ENCODE results near the gene IL6ST. TPM values are rescaled to one million over a fixed set of nuclear protein-coding genes. Genes with fewer than 3 reads are reported as not detected.

The IL6ST gene
- total RNA-seq, 2 experiments from 2014 or later, result 61.0 to 64.1 TPM

DNA sequence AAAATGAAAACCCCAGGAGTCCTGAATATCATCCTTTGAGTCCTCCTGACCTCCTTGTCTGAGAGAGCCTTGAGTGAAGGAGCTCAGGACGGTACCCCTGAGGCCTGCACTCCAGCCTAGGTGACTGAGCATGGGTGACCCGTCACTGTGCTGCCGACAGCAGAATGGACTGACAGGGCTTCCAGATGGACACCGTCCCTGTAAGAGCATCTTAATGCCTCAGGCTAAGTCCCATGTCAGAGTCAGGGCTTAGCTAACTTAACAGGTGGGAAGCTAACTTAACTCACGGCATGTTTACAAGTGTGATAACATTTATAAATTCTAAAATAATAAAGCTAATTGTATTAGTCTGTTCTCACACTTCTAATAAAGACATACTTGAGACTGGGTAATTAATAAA is 68.3 kb downstream of the IL6ST start:
- ChIA-PET CTCF (interaction anchor here (1.2 kb wide), 1 partner anchor 9 kb away, joined by 5 read pairs; no protein-coding TSS in a partner anchor), POLR2A (interaction anchor here (0.8 kb wide), 1 partner anchor 100 kb away, joined by 4 read pairs; no protein-coding TSS in a partner anchor)
- no peak overlapping the region for H3K27ac Mint-ChIP-seq
- no peaks in the 10 kb centered on the region for H3K9me3 Mint-ChIP-seq
- intact Hi-C loops (cut with micrococcal nuclease), result loop anchor here (10.0 kb wide), 1 partner anchor 752 kb away; the partner anchor contains the start of gene CDC20B
- peaks cover 12% of the 10 kb centered on the region for H3K4me1 Mint-ChIP-seq (ENCODE audit: low read depth)
- no peaks in the 10 kb centered on the region for H3K27me3 Mint-ChIP-seq
- no peaks in the 10 kb centered on the region for H3K36me3 Mint-ChIP-seq
- DNase-seq, result no peak
- H3K4me3 Mint-ChIP-seq, result no peak overlapping the region

GRCh38 chr5:55925712-55926111 is 69.1 kb downstream of the IL6ST start:
- no peak overlapping the region for H3K4me3 Mint-ChIP-seq
- no peak for DNase-seq
- POLR2A ChIA-PET, result no interaction called here
- no peaks in the 10 kb centered on the region for H3K9me3 Mint-ChIP-seq
- CTCF ChIA-PET, result interaction anchor here (1.2 kb wide), 1 partner anchor 10 kb away, joined by 5 read pairs; no protein-coding TSS in a partner anchor
- no peaks in the 10 kb centered on the region for H3K27me3 Mint-ChIP-seq
- no peak overlapping the region for H3K27ac Mint-ChIP-seq
- H3K36me3 Mint-ChIP-seq, result no peaks in the 10 kb centered on the region
- peaks cover 12% of the 10 kb centered on the region for H3K4me1 Mint-ChIP-seq (ENCODE audit: low read depth)
- intact Hi-C loops (cut with micrococcal nuclease), result loop anchor here (10.0 kb wide), 1 partner anchor 751 kb away; the partner anchor contains the start of gene CDC20B

DNA sequence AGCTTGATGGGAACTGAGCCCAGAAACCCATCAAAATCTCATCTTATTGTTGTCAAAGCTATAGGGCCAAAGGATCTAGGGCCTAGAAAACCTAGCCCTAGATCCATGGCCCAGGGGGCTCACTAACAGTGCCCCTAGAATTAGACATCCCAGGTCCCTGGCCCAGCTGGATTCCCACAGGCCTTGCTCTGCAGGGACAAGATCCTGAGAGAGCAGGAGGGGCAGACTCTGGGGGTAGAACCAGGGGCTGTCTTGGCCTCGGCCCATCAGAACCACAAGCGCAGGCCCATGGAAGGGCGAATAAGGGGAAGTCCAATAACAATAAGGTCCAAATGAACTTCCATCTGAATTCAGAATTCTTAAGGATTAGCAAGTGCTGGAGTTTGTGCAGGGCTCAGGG is 69.6 kb downstream of the IL6ST start:
- DNase-seq, result no peak
- H3K4me1 Mint-ChIP-seq (ENCODE audit: low read depth), result peaks cover 12% of the 10 kb centered on the region
- H3K9me3 Mint-ChIP-seq, result no peaks in the 10 kb centered on the region
- H3K27me3 Mint-ChIP-seq, result no peaks in the 10 kb centered on the region
- intact Hi-C loops (cut with micrococcal nuclease), result loop anchor here (10.0 kb wide), 1 partner anchor 750 kb away; the partner anchor contains the start of gene CDC20B
- ChIA-PET POLR2A (no interaction called here), CTCF (interaction anchor here (3.1 kb wide), 1 partner anchor 12 kb away, joined by 23 read pairs; no protein-coding TSS in a partner anchor)
- H3K36me3 Mint-ChIP-seq, result no peaks in the 10 kb centered on the region
- H3K27ac Mint-ChIP-seq, result no peak overlapping the region
- H3K4me3 Mint-ChIP-seq, result no peak overlapping the region

- no peak for DNase-seq
- ChIA-PET POLR2A (no interaction called here), CTCF (interaction anchor here (2.0 to 3.1 kb wide), 2 partner anchors 12 to 275 kb away, joined by 7 to 23 read pairs; no protein-coding TSS in a partner anchor)
- H3K27ac Mint-ChIP-seq, result no peak overlapping the region
- H3K4me1 Mint-ChIP-seq (ENCODE audit: low read depth), result peaks cover 16% of the 10 kb centered on the region
- H3K4me3 Mint-ChIP-seq, result no peak overlapping the region
- no peaks in the 10 kb centered on the region for H3K36me3 Mint-ChIP-seq
- no peaks in the 10 kb centered on the region for H3K27me3 Mint-ChIP-seq
- no peaks in the 10 kb centered on the region for H3K9me3 Mint-ChIP-seq
- intact Hi-C loops (cut with micrococcal nuclease), result loop anchor here (5.0 to 10.0 kb wide), 2 partner anchors 212 to 750 kb away; partner anchors contain the start of genes CDC20B and SLC38A9
These were observed 70.0 kb downstream of the IL6ST start for GRCh38 chr5:55924744-55925143.

DNA sequence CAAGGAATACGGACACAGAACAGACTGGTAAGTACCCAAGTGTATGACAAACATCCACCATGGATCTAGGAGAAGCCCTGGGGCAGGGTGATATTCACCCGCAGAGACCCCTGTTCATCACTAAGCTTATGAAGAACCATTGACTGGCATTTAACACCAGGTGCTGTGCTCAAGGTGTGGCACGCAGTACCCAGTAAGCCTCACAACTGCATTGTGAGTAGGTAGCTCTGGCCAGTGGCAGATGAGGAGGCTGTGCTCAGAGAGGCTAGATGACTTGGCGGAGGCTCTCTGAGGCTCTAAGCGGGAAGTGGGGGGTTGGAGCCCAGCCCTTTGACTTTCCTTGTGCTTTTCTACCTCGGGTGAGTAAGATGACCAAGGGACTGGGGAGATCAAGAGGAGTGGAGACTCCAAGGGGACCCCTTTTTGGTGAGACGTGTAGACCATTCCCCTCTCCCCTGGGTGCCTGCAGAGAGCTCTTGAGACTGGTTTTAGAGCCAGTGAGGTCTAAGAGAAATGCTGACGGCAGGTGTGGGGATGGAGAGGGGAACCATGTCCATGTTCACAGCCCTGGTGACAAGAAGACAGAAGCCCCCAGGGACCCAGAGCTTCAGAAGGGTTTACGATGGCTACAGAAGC is 70.8 kb downstream of the IL6ST start:
- intact Hi-C loops (cut with micrococcal nuclease), result loop anchor here (5.0 to 10.0 kb wide), 2 partner anchors 212 to 749 kb away; partner anchors contain the start of genes CDC20B and SLC38A9
- CTCF ChIA-PET, result interaction anchor here (0.6 to 3.1 kb wide), 3 partner anchors 13 to 416 kb away, joined by 3 to 23 read pairs (median 7); no protein-coding TSS in a partner anchor
- Mint-ChIP-seq H3K27me3 (no peaks in the 10 kb centered on the region), H3K27ac (no peak overlapping the region), H3K4me3 (no peak overlapping the region), H3K36me3 (no peaks in the 10 kb centered on the region), H3K9me3 (no peaks in the 10 kb centered on the region), H3K4me1 (ENCODE audit: low read depth) (peaks cover 21% of the 10 kb centered on the region)
- POLR2A ChIA-PET, result no interaction called here
- DNase-seq, result no peak

DNA sequence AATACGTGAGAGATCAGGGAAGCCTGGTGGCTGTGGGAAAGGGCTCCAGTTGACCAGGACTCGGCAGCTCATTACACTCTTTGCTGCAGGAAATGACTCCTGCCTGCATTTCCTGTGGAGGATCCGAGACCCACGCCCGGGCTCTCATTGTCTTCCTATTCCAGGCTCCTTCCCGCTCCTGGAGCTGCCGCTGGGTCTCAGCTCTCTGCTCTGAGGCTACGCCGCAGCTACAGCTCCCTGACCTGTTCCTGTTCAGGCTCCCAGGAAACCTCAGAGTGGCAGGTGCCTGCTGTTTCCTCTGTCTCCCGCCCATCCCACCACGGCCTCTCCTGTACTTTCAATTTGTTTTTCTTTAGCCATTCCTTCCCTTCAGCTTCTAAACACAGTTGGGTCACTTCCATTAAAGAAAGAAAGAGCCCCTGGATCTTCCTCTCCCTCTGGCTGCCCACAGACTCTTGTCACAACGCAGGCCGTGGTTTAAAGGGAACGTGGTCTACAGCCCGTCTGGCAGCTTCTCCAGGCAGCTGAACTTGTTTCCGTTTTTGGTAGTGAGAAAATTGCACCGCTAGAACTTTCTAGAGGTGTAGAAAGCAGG is 71.5 kb downstream of the IL6ST start:
- DNase-seq, result peak; percentile 34
- Mint-ChIP-seq H3K27me3 (no peaks in the 10 kb centered on the region), H3K4me1 (ENCODE audit: low read depth) (peaks cover 23% of the 10 kb centered on the region), H3K9me3 (no peaks in the 10 kb centered on the region), H3K36me3 (no peaks in the 10 kb centered on the region), H3K27ac (no peak overlapping the region), H3K4me3 (peak overlapping the region; percentile 77)
- intact Hi-C loops (cut with micrococcal nuclease), result loop anchor here (5.0 to 10.0 kb wide), 2 partner anchors 211 to 748 kb away; partner anchors contain the start of genes CDC20B and SLC38A9
- CTCF ChIA-PET, result interaction anchor here (0.6 to 3.1 kb wide), 4 partner anchors 14 to 417 kb away, joined by 3 to 23 read pairs (median 5); no protein-coding TSS in a partner anchor
- POLR2A ChIA-PET, result interaction anchor here (0.7 to 1.6 kb wide), 2 partner anchors 10 to 27 kb away, joined by 3 read pairs; no protein-coding TSS in a partner anchor

DNA sequence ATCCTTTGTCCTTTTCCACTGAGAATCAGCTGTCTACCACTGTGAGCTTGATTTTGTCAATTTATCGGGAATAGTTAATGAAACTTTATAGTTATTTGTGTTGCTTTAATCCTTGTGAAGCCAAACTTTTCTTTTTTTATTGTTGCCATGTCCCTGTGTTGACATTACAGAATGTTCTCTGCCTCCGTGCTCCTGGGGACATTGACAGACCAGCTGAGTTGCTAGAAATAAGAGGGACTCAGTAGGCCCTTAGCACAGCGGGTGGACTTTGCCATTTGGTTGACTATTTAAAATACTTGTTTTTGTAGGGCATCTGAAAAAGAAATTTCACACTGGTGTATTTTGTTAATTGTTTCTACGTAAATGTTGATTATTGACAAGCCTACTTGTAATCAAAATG is 73.1 kb downstream of the IL6ST start:
- DNase-seq, result no peak
- no peaks in the 10 kb centered on the region for H3K36me3 Mint-ChIP-seq
- H3K27me3 Mint-ChIP-seq, result no peaks in the 10 kb centered on the region
- ChIA-PET CTCF (no interaction called here), POLR2A (no interaction called here)
- H3K4me1 Mint-ChIP-seq (ENCODE audit: low read depth), result peaks cover 28% of the 10 kb centered on the region
- no peak overlapping the region for H3K27ac Mint-ChIP-seq
- H3K9me3 Mint-ChIP-seq, result no peaks in the 10 kb centered on the region
- H3K4me3 Mint-ChIP-seq, result no peak overlapping the region
- intact Hi-C loops (cut with micrococcal nuclease), result loop anchor here (5.0 to 10.0 kb wide), 2 partner anchors 209 to 747 kb away; partner anchors contain the start of genes CDC20B and SLC38A9

- Mint-ChIP-seq H3K4me3 (no peak overlapping the region), H3K27ac (no peak overlapping the region), H3K9me3 (no peaks in the 10 kb centered on the region), H3K4me1 (ENCODE audit: low read depth) (peaks cover 28% of the 10 kb centered on the region), H3K36me3 (no peaks in the 10 kb centered on the region), H3K27me3 (no peaks in the 10 kb centered on the region)
- no peak for DNase-seq
- ChIA-PET POLR2A (no interaction called here), CTCF (interaction anchor here (1.3 to 1.4 kb wide), 2 partner anchors 10 to 15 kb away, joined by 3 to 4 read pairs; no protein-coding TSS in a partner anchor)
- intact Hi-C loops (cut with micrococcal nuclease), result loop anchor here (5.0 to 10.0 kb wide), 2 partner anchors 208 to 746 kb away; partner anchors contain the start of genes CDC20B and SLC38A9
These were observed 74.0 kb downstream of the IL6ST start for GRCh38 chr5:55920784-55921183.

DNA sequence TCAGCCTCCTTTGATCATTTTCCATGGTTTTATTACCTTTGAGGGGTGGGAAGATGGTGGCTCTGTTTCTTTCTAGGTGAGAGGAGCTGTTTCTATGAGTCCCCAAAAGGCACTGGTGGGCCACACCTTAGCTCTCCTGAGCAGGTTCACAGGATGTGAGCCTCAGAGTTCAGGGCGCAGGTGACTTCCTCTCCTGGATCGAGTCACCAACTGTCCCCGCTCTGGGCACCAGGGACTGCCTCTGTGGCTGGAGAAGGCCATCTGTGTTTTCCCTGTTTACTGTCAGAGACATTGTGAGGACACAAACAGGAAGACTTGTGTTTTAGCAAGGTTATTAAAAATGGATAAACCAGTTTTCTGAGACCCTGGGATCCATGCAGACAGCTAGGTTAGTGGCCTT is 75.1 kb downstream of the IL6ST start:
- intact Hi-C loops (cut with micrococcal nuclease), result loop anchor here (5.0 to 10.0 kb wide), 3 partner anchors 52 to 745 kb away; partner anchors contain the start of genes CDC20B and SLC38A9
- Mint-ChIP-seq H3K27ac (no peak overlapping the region), H3K4me3 (no peak overlapping the region), H3K36me3 (no peaks in the 10 kb centered on the region), H3K4me1 (ENCODE audit: low read depth) (peaks cover 28% of the 10 kb centered on the region), H3K27me3 (no peaks in the 10 kb centered on the region), H3K9me3 (no peaks in the 10 kb centered on the region)
- no peak for DNase-seq
- CTCF ChIA-PET, result interaction anchor here (1.3 to 1.4 kb wide), 2 partner anchors 9 to 16 kb away, joined by 3 to 4 read pairs; no protein-coding TSS in a partner anchor
- POLR2A ChIA-PET, result no interaction called here

- Mint-ChIP-seq H3K27ac (no peak overlapping the region), H3K9me3 (no peaks in the 10 kb centered on the region), H3K4me1 (ENCODE audit: low read depth) (peaks cover 22% of the 10 kb centered on the region), H3K4me3 (no peak overlapping the region), H3K36me3 (no peaks in the 10 kb centered on the region), H3K27me3 (no peaks in the 10 kb centered on the region)
- CTCF ChIA-PET, result no interaction called here
- POLR2A ChIA-PET, result no interaction called here
- DNase-seq, result peak; percentile 34
- intact Hi-C loops (cut with micrococcal nuclease), result loop anchor here (5.0 kb wide), 1 partner anchor 51 kb away; no protein-coding TSS in a partner anchor
These were observed 76.4 kb downstream of the IL6ST start for GRCh38 chr5:55918087-55919035.

DNA sequence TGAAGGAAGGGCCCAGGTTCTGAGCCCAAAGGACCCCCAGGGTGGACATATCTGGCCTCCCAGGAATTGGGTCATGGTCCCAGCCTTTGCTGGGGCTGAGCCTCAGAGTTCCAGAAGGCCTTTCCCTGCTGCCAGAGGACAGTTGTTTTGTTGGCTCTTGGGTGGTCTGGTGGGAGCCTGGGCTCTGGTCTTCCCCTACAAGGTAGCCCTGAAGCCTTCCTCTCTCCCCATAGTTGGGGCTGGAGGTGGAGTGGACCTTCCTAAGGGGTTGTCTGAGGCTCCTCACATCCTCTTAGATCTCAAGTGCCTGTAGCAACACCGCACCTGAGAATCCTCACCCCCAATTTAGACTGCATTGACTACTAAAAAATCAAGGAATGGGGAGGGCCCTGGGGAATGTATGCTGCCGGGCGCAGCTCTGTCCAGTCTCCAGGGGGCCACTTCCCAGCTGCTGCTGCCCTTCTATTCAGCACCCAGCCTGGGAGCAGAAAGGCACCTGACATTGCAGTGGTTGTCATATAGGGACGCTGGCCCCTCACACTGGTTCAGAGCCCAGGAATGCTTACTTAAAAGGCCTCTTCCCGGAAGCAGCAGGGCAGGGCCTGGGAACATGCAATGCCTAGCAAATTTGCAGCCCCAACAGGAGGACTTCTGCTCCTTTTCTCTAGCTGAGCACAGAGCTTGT is 77.2 kb downstream of the IL6ST start:
- no peaks in the 10 kb centered on the region for H3K27me3 Mint-ChIP-seq
- intact Hi-C loops (cut with micrococcal nuclease), result loop anchor here (5.0 kb wide), 1 partner anchor 50 kb away; no protein-coding TSS in a partner anchor
- H3K27ac Mint-ChIP-seq, result no peak overlapping the region
- H3K36me3 Mint-ChIP-seq, result no peaks in the 10 kb centered on the region
- DNase-seq, result no peak
- ChIA-PET CTCF (no interaction called here), POLR2A (no interaction called here)
- H3K9me3 Mint-ChIP-seq, result no peaks in the 10 kb centered on the region
- H3K4me1 Mint-ChIP-seq (ENCODE audit: low read depth), result peaks cover 15% of the 10 kb centered on the region
- H3K4me3 Mint-ChIP-seq, result no peak overlapping the region
